Measurements from ENCODE around the gene RXRB. TPM values are rescaled to one million over a fixed set of nuclear protein-coding genes. Genes with fewer than 3 reads are reported as not detected.

The RXRB gene
- total and polyA plus RNA-seq, 2 donors (not counting 1 experiment from before 2014, with no cell fraction given) = 25.9 to 34.0 TPM

DNA sequence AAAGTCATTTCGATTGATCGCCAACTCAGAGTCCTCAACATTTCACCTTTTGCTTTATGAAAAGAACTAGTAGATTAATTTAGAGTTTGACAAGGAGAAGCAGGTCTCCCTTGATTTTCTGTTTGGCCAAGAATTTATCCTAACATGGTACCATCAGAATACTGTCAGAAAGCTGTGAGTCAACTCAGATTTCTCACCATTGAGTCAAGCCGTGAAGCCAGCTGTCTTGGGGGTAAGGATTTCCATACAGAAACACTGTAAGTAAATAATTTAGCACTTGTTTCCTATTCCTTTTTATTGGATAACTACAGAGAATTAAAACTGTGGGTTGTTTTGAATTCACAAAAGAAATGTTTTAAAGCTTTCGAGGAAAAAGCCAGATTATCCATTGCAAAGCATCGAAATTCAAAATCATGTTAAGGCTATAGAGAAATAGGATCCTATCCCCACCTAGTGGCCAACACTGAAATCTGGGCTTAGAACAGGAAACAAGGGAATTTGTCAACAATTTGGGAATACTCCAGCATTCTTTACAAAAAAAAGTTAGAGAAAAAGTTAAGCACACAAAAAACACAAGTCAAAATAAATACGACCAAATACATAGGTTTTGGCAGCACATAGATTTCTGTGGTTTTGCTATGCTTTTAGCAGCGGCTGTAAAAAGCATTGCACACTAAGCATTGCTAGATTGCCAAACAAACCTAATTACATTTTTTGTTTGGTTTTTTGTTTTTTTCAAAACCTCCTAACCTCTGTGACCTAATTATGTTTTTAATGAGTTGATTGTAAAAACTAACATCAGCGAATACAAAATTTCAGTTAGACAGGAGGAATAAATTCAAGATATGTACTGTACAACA, 52.4 kb downstream of the RXRB start:
- Histone ChIP-seq H3K36me3 (ENCODE audit: control insufficient read depth, insufficient read depth, low read length) (no peaks in the 10 kb centered on the region), H3K4me2 (ENCODE audit: extremely low read depth, insufficient read depth, low read length) (no peak overlapping the region), H3K27me3 (ENCODE audit: control insufficient read depth, insufficient read depth, low read length) (peaks cover 2% of the 10 kb centered on the region), H3K79me2 (ENCODE audit: control insufficient read depth, insufficient read depth, low read length) (no peaks in the 10 kb centered on the region), H3K27ac (ENCODE audit: insufficient read depth, low read length) (no peak overlapping the region), H3K4me3 (replicated peaks in 1 of 4; ENCODE audit: control extremely low read depth in 1 of 4, insufficient read depth in 1 of 4, low read depth in 3 of 4, low read length in 4 of 4) (no peak overlapping the region), H2AFZ (ENCODE audit: low read length) (no peak overlapping the region), H3K4me1 (ENCODE audit: control insufficient read depth, extremely low read depth, insufficient read depth, low read length) (no peaks in the 10 kb centered on the region), H3K9ac (ENCODE audit: insufficient read depth, low read length) (no peak overlapping the region), H4K20me1 (ENCODE audit: control insufficient read depth, extremely low read depth, insufficient read depth, low read length) (no peaks in the 10 kb centered on the region), H3K9me3 (ENCODE audit: control insufficient read depth, insufficient read depth, low read depth, low read length) (no peaks in the 10 kb centered on the region)
- peak; percentile 43 to 76 for DNase-seq (ENCODE audit: low read depth in 2 of 2)
- no peak for TF ChIP-seq EZH2 (IDR thresholded peaks at IDR 0.05; ENCODE audit: low read length, missing control alignments)
- TF ChIP-seq, protein P1, sequence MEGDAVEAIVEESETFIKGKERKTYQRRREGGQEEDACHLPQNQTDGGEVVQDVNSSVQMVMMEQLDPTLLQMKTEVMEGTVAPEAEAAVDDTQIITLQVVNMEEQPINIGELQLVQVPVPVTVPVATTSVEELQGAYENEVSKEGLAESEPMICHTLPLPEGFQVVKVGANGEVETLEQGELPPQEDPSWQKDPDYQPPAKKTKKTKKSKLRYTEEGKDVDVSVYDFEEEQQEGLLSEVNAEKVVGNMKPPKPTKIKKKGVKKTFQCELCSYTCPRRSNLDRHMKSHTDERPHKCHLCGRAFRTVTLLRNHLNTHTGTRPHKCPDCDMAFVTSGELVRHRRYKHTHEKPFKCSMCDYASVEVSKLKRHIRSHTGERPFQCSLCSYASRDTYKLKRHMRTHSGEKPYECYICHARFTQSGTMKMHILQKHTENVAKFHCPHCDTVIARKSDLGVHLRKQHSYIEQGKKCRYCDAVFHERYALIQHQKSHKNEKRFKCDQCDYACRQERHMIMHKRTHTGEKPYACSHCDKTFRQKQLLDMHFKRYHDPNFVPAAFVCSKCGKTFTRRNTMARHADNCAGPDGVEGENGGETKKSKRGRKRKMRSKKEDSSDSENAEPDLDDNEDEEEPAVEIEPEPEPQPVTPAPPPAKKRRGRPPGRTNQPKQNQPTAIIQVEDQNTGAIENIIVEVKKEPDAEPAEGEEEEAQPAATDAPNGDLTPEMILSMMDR (conservative IDR thresholded peaks at IDR 0.05 in 1 of 2, IDR thresholded peaks at IDR 0.05 in 1 of 2; ENCODE audit: low read depth in 1 of 2, low read length in 2 of 2) = peak; percentile 89 to 90

DNA sequence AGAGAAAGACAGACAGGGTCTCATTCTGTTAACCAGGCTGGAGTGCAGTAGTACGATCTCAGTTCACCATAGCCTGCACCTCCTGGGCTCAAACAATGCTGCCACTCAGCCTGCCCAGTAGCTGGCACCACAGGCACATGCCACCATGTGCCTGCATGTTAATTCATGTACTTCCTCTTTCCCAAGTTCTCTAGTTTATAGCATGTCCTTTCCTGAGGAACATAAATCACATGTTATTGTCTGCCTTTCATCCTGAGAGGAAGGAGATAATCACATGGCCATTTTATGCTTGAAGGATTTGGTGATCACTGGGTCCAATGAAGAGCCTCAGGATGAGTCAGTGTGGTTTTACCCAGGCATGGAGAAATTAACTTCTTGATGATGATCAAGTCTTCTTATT, 56.1 kb downstream of the RXRB start:
- no peaks in the 10 kb centered on the region for H3K36me3 ChIP-seq (ENCODE audit: control insufficient read depth, insufficient read depth, low read length)
- no peak overlapping the region for H3K4me2 ChIP-seq (ENCODE audit: extremely low read depth, insufficient read depth, low read length)
- no peaks in the 10 kb centered on the region for H3K79me2 ChIP-seq (ENCODE audit: control insufficient read depth, insufficient read depth, low read length)
- no peak overlapping the region for H3K9ac ChIP-seq (ENCODE audit: insufficient read depth, low read length)
- H3K4me3 ChIP-seq (replicated peaks in 1 of 4; ENCODE audit: control extremely low read depth in 1 of 4, insufficient read depth in 1 of 4, low read depth in 3 of 4, low read length in 4 of 4) = no peak overlapping the region
- no peak overlapping the region for H3K27ac ChIP-seq (ENCODE audit: insufficient read depth, low read length)
- TF ChIP-seq, protein P1 (conservative IDR thresholded peaks at IDR 0.05 in 1 of 2, IDR thresholded peaks at IDR 0.05 in 1 of 2; ENCODE audit: low read depth in 1 of 2, low read length in 2 of 2) = no peak
- no peak for TF ChIP-seq EZH2 (IDR thresholded peaks at IDR 0.05; ENCODE audit: low read length, missing control alignments)
- H3K4me1 ChIP-seq (ENCODE audit: control insufficient read depth, extremely low read depth, insufficient read depth, low read length) = no peaks in the 10 kb centered on the region
- no peaks in the 10 kb centered on the region for H4K20me1 ChIP-seq (ENCODE audit: control insufficient read depth, extremely low read depth, insufficient read depth, low read length)
- peaks cover 14% of the 10 kb centered on the region for H3K27me3 ChIP-seq (ENCODE audit: control insufficient read depth, insufficient read depth, low read length)
- no peaks in the 10 kb centered on the region for H3K9me3 ChIP-seq (ENCODE audit: control insufficient read depth, insufficient read depth, low read depth, low read length)
- DNase-seq (ENCODE audit: low read depth in 2 of 2) = peak in 1 of 2 donors; percentile 5
- H2AFZ ChIP-seq (ENCODE audit: low read length) = no peak overlapping the region

Other genes with a start within 250 kb of the RXRB start
- gene HLA-DMA, start 247.6 kb downstream of the RXRB start, total RNA-seq = 9.8 and 12.1 TPM in 2 replicates
- gene HLA-DMA, start 247.6 kb downstream of the RXRB start, polyA plus RNA-seq = 3.7 and 7.1 TPM in 2 replicates
- 59.3 and 75.6 TPM in 2 replicates for gene BRD2, start 232.1 kb downstream of the RXRB start, total RNA-seq
- gene BRD2, start 232.1 kb downstream of the RXRB start, polyA plus RNA-seq = 126 and 154 TPM in 2 replicates
- gene HLA-DOA, start 191.1 kb downstream of the RXRB start, total RNA-seq = not detected in 2 replicates
- not detected in 2 replicates for gene HLA-DOA, start 191.1 kb downstream of the RXRB start, polyA plus RNA-seq
- 1.0 and 1.5 TPM in 2 replicates for gene HLA-DPA1, start 127.0 kb downstream of the RXRB start, total RNA-seq
- 3.3 and 9.1 TPM in 2 replicates for gene HLA-DPA1, start 127.0 kb downstream of the RXRB start, polyA plus RNA-seq
- gene HLA-DPB1, start 124.7 kb downstream of the RXRB start, total RNA-seq = 1.3 and 5.4 TPM in 2 replicates
- 11.0 and 11.5 TPM in 2 replicates for gene HLA-DPB1, start 124.7 kb downstream of the RXRB start, polyA plus RNA-seq
- 0.17 and 0.26 TPM in 2 replicates for gene COL11A2, start 8.2 kb downstream of the RXRB start, total RNA-seq
- 0.06 and 0.17 TPM in 2 replicates for gene COL11A2, start 8.2 kb downstream of the RXRB start, polyA plus RNA-seq
- 89.9 and 112 TPM in 2 replicates for gene SLC39A7, start 202 bp upstream of the RXRB start, total RNA-seq
- gene SLC39A7, start 202 bp upstream of the RXRB start, polyA plus RNA-seq = 121 and 160 TPM in 2 replicates
- gene HSD17B8, start 4.0 kb upstream of the RXRB start, total RNA-seq = 11.0 and 11.4 TPM in 2 replicates
- 4.9 and 5.9 TPM in 2 replicates for gene HSD17B8, start 4.0 kb upstream of the RXRB start, polyA plus RNA-seq
- gene RING1, start 7.8 kb upstream of the RXRB start, total RNA-seq = 30.6 and 33.1 TPM in 2 replicates
- gene RING1, start 7.8 kb upstream of the RXRB start, polyA plus RNA-seq = 24.7 and 27.3 TPM in 2 replicates
- 33.4 and 44.9 TPM in 2 replicates for gene VPS52, start 71.2 kb upstream of the RXRB start, total RNA-seq
- 53.2 and 75.6 TPM in 2 replicates for gene VPS52, start 71.2 kb upstream of the RXRB start, polyA plus RNA-seq
- gene RPS18, start 71.4 kb upstream of the RXRB start, total RNA-seq = 4,034 and 6,125 TPM in 2 replicates
- 4,559 and 4,995 TPM in 2 replicates for gene RPS18, start 71.4 kb upstream of the RXRB start, polyA plus RNA-seq
- 5.1 and 11.1 TPM in 2 replicates for gene B3GALT4, start 76.5 kb upstream of the RXRB start, total RNA-seq
- 1.6 and 2.3 TPM in 2 replicates for gene B3GALT4, start 76.5 kb upstream of the RXRB start, polyA plus RNA-seq
- 55.2 and 67.3 TPM in 2 replicates for gene WDR46, start 88.6 kb upstream of the RXRB start, total RNA-seq
- 31.1 and 45.0 TPM in 2 replicates for gene WDR46, start 88.6 kb upstream of the RXRB start, polyA plus RNA-seq
- gene PFDN6, start 88.9 kb upstream of the RXRB start, total RNA-seq = 39.8 and 43.1 TPM in 2 replicates
- 46.7 and 50.5 TPM in 2 replicates for gene PFDN6, start 88.9 kb upstream of the RXRB start, polyA plus RNA-seq
- 22.1 and 22.8 TPM in 2 replicates for gene RGL2, start 98.3 kb upstream of the RXRB start, total RNA-seq
- 17.4 and 20.5 TPM in 2 replicates for gene RGL2, start 98.3 kb upstream of the RXRB start, polyA plus RNA-seq
- gene TAPBP, start 113.4 kb upstream of the RXRB start, total RNA-seq = 38.8 and 56.0 TPM in 2 replicates
- 50.3 and 55.4 TPM in 2 replicates for gene TAPBP, start 113.4 kb upstream of the RXRB start, polyA plus RNA-seq
- gene ZBTB22, start 117.1 kb upstream of the RXRB start, total RNA-seq = 23.6 and 31.2 TPM in 2 replicates
- 8.0 and 8.9 TPM in 2 replicates for gene ZBTB22, start 117.1 kb upstream of the RXRB start, polyA plus RNA-seq
- 32.4 and 66.4 TPM in 2 replicates for gene DAXX, start 122.3 kb upstream of the RXRB start, total RNA-seq
- gene DAXX, start 122.3 kb upstream of the RXRB start, polyA plus RNA-seq = 32.4 and 58.4 TPM in 2 replicates
- gene KIFC1, start 191.2 kb upstream of the RXRB start, total RNA-seq = 0.51 and 5.3 TPM in 2 replicates
- 8.0 and 36.6 TPM in 2 replicates for gene KIFC1, start 191.2 kb upstream of the RXRB start, polyA plus RNA-seq
- 24.4 and 28.9 TPM in 2 replicates for gene PHF1, start 210.3 kb upstream of the RXRB start, total RNA-seq
- gene PHF1, start 210.3 kb upstream of the RXRB start, polyA plus RNA-seq = 29.6 and 32.9 TPM in 2 replicates
- 105 and 127 TPM in 2 replicates for gene CUTA, start 217.4 kb upstream of the RXRB start, total RNA-seq
- gene CUTA, start 217.4 kb upstream of the RXRB start, polyA plus RNA-seq = 264 and 347 TPM in 2 replicates
- gene SYNGAP1, start 219.4 kb upstream of the RXRB start, total RNA-seq = 4.6 and 7.3 TPM in 2 replicates
- gene SYNGAP1, start 219.4 kb upstream of the RXRB start, polyA plus RNA-seq = 3.6 and 5.9 TPM in 2 replicates